Fibroblast of lung (primary cell): ENCODE results near the gene PHF20. TPM values are rescaled to one million over a fixed set of nuclear protein-coding genes. Genes with fewer than 3 reads are reported as not detected.
"Not testable (repeated sequence)": the region's sequence is repeated elsewhere in the genome, so short reads cannot be mapped to it uniquely, and the experiment has no call there.

Experiments used
- DNase-seq, 2 donors: peaks; one replicate each; pipeline versions ENCODE4 v3.0.0 to v3.0.0-alpha.2; 2010; ENCODE audit warnings: low read depth in 2 of 2
- H2AFZ ChIP-seq: 2 replicates; pipeline ENCODE4 v1.5.1; 2012; ENCODE audit warnings: low read length, control low read depth, inconsistent platforms
- H3K27ac ChIP-seq: 2 replicates; pipeline ENCODE4 v1.5.1; 2011; ENCODE audit warnings: low read length, control low read depth; ENCODE audit not compliant: insufficient read depth
- H3K27me3 ChIP-seq: 2 replicates; pipeline ENCODE4 v1.5.1; 2011; ENCODE audit warnings: mild to moderate bottlenecking, low read length; ENCODE audit not compliant: control insufficient read depth, insufficient read depth
- H3K36me3 ChIP-seq: 2 replicates; pipeline ENCODE4 v1.5.1; 2011; ENCODE audit warnings: low read length; ENCODE audit not compliant: control insufficient read depth, insufficient read depth
- H3K4me1 ChIP-seq: 2 replicates; pipeline ENCODE4 v1.5.1; 2011; ENCODE audit warnings: low read length; ENCODE audit not compliant: control insufficient read depth, insufficient read depth; ENCODE audit errors: extremely low read depth
- H3K4me2 ChIP-seq: 2 replicates; pipeline ENCODE4 v1.5.1; 2011; ENCODE audit warnings: low read length, control low read depth; ENCODE audit not compliant: insufficient read depth; ENCODE audit errors: extremely low read depth
- H3K4me3 ChIP-seq, 4 experiments: fragments of 200-600 bp in 1 of 4; sonication (generic) in 1 of 4; replicated peaks in 1 of 4; 2 replicates each; pipeline ENCODE4 v1.5.1; 2011 to 2016; ENCODE audit warnings: low read length in 4 of 4, low read depth in 3 of 4, mild to moderate bottlenecking in 3 of 4, control low read depth in 2 of 4, inconsistent platforms in 1 of 4, mixed read lengths in 1 of 4; ENCODE audit not compliant: insufficient read depth in 1 of 4; ENCODE audit errors: control extremely low read depth in 1 of 4
- H3K79me2 ChIP-seq: 2 replicates; pipeline ENCODE4 v1.5.1; 2012; ENCODE audit warnings: mild to moderate bottlenecking, low read length, inconsistent platforms; ENCODE audit not compliant: control insufficient read depth, insufficient read depth
- H3K9ac ChIP-seq: 2 replicates; pipeline ENCODE4 v1.5.1; 2011; ENCODE audit warnings: mild to moderate bottlenecking, low read length, control low read depth; ENCODE audit not compliant: insufficient read depth
- H3K9me3 ChIP-seq: 2 replicates; pipeline ENCODE4 v1.5.1; 2012; ENCODE audit warnings: low read depth, low read length; ENCODE audit not compliant: control insufficient read depth, insufficient read depth
- H4K20me1 ChIP-seq: 2 replicates; pipeline ENCODE4 v1.5.1; 2011; ENCODE audit warnings: low read length; ENCODE audit not compliant: control insufficient read depth, insufficient read depth; ENCODE audit errors: extremely low read depth
- EZH2 ChIP-seq: IDR thresholded peaks from 2 replicates; pipeline ENCODE4 v1.5.1; 2012; ENCODE audit warnings: low read length, control low read depth, mild to moderate bottlenecking; ENCODE audit errors: missing control alignments
- polyA plus RNA-seq, 2 donors: library from polyadenylated mRNA; depleted of rRNA in 1 of 2; stranded (reverse) in 1 of 2; unstranded in 1 of 2; fragments of >200 nt; gene quantifications; 2 replicates each; pipeline ENCODE4 v1.2.1, GENCODE V29; 2011 to 2012; ENCODE audit warnings: missing spikeins in 1 of 2
- total RNA-seq: library from RNA; depleted of rRNA; stranded (reverse); fragments of >200 nt; gene quantifications from 2 replicates; pipeline ENCODE4 v1.2.1, GENCODE V29; 2014
- TF ChIP-seq, protein P1 (sequence below), 2 donors: IDR thresholded peaks in 1 of 2; conservative IDR thresholded peaks in 1 of 2; 1 replicate in 1 of 2; 2 replicates in 1 of 2; pipeline ENCODE4 v1.5.1; 2011 to 2012; ENCODE audit warnings: low read length in 2 of 2, control low read depth in 1 of 2, inconsistent platforms in 1 of 2, low read depth in 1 of 2, mild to moderate bottlenecking in 1 of 2

PHF20 gene
- total and polyA plus RNA-seq, 2 donors (not counting 1 experiment from before 2014, with no cell fraction given), result 31.4 to 40.1 TPM

DNA sequence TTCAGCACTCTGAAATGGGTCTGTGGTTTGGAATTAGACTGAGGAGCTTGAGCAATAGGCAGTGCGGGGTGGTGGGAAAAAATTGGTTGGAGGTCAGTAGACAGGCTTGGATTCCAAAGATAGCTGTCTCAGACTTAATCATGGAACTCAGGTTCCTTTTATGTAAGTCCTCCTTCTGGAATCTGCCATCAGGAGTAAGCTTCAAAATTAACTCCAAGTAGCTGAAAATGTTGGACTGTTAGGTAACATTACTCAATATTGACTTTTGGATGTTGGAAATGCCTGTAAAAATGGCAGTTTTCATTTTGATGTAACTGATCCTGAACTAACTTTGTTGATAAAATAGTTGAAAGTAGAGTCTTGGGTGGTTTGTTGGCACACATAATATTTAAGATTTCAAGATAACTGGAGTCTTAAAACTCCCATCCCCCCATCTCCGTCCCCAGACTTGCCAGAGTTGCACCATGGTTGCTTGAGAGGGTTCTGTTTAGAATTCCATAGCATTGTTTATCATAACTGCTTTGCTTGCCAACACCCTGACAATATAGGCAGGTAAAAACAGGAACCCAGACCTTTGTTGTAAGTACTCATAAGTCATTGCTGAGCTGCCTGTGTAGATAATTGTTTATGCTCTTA is 83.0 kb downstream of the PHF20 start:
- DNase-seq, result peak in 1 of 2 donors; percentile 86
- H3K4me3 ChIP-seq, result no peak overlapping the region
- no peaks in the 10 kb centered on the region for H3K4me1 ChIP-seq
- no peak overlapping the region for H3K27ac ChIP-seq
- TF ChIP-seq, protein P1, sequence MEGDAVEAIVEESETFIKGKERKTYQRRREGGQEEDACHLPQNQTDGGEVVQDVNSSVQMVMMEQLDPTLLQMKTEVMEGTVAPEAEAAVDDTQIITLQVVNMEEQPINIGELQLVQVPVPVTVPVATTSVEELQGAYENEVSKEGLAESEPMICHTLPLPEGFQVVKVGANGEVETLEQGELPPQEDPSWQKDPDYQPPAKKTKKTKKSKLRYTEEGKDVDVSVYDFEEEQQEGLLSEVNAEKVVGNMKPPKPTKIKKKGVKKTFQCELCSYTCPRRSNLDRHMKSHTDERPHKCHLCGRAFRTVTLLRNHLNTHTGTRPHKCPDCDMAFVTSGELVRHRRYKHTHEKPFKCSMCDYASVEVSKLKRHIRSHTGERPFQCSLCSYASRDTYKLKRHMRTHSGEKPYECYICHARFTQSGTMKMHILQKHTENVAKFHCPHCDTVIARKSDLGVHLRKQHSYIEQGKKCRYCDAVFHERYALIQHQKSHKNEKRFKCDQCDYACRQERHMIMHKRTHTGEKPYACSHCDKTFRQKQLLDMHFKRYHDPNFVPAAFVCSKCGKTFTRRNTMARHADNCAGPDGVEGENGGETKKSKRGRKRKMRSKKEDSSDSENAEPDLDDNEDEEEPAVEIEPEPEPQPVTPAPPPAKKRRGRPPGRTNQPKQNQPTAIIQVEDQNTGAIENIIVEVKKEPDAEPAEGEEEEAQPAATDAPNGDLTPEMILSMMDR (conservative IDR thresholded peaks at IDR 0.05 in 1 of 2, IDR thresholded peaks at IDR 0.05 in 1 of 2; ENCODE audit: low read depth in 1 of 2, low read length in 2 of 2), result no peak
- TF ChIP-seq EZH2, result no peak
- no peaks in the 10 kb centered on the region for H3K79me2 ChIP-seq
- no peak overlapping the region for H2AFZ ChIP-seq
- H3K27me3 ChIP-seq, result no peaks in the 10 kb centered on the region
- no peak overlapping the region for H3K4me2 ChIP-seq
- H4K20me1 ChIP-seq, result no peaks in the 10 kb centered on the region
- no peaks in the 10 kb centered on the region for H3K9me3 ChIP-seq
- no peak overlapping the region for H3K9ac ChIP-seq
- H3K36me3 ChIP-seq, result no peaks in the 10 kb centered on the region

DNA sequence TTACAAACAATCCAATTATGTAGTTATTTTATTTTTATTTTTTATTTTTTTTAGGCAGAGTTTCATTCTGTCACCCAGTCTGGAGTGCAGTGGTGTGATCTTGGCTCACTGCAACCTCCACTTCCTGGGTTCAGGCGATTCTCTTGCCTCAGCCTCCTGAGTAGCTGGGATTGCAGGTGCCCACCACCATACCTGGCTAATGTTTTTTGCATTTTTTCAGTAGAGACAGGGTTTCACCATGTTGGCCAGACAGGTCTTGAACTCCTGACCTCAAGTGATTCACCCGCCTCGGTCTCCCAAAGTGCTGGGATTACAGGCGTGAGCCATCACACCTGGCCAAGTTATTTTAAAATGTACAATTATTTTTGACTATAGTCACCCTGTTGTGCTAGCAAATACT is 83.8 kb downstream of the PHF20 start:
- H3K27ac ChIP-seq, H3K27me3 ChIP-seq, DNase-seq, H3K79me2 ChIP-seq, H2AFZ ChIP-seq, H3K36me3 ChIP-seq, H3K4me2 ChIP-seq, H3K9me3 ChIP-seq, H3K4me3 ChIP-seq, H4K20me1 ChIP-seq, H3K4me1 ChIP-seq, H3K9ac ChIP-seq: not testable (repeated sequence)

DNA sequence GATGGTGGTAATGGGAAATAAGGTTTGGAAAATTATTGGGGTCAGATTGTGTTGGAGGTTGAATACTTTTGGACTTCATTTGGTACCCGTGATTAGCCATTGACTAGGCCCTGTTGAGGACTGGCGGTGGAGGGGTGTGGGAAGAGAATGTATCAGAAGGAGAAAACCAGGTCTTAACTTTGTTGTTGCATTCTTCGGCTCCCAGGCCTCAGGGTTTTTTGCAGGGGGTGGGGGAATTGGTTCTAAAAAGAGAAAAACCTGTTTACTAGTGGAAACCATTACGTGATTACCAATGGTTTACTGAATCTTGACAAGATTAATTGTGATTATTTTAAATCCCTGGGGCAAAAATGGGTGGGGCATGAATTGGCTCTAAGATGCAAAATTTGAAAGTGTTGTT is 85.1 kb downstream of the PHF20 start:
- Histone ChIP-seq H3K4me2 (no peak overlapping the region), H3K27ac (no peak overlapping the region), H4K20me1 (no peaks in the 10 kb centered on the region), H3K79me2 (no peaks in the 10 kb centered on the region), H3K4me3 (no peak overlapping the region), H3K9me3 (no peaks in the 10 kb centered on the region), H2AFZ (no peak overlapping the region), H3K36me3 (no peaks in the 10 kb centered on the region), H3K4me1 (no peaks in the 10 kb centered on the region), H3K27me3 (no peaks in the 10 kb centered on the region), H3K9ac (no peak overlapping the region)
- no peak for DNase-seq
- no peak for TF ChIP-seq EZH2
- TF ChIP-seq, protein P1 (conservative IDR thresholded peaks at IDR 0.05 in 1 of 2, IDR thresholded peaks at IDR 0.05 in 1 of 2; ENCODE audit: low read depth in 1 of 2, low read length in 2 of 2), result no peak
